ENCODE measurements around the gene GPA33.

GPA33 gene

DNA sequence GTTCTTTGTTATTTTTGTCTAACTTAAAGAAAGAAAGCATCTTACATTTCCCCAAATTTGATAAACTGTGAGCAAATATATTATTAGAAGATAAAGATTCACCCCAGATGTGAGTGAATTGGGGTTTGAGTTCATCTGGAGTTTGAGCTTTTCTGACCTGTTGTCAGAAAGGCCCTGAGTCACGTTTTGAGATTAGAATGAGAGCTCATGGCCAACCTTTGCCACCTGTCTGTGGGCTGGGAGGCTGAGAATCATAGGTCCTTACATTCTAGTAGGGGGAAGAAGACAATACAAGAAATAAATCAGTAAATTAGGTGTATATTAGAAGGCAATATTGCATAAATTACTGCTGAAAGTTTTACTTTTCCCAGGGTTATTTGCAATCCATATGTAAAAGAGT lies 26.0 kb upstream of the GPA33 start:
- DNase-seq: no peak

DNA sequence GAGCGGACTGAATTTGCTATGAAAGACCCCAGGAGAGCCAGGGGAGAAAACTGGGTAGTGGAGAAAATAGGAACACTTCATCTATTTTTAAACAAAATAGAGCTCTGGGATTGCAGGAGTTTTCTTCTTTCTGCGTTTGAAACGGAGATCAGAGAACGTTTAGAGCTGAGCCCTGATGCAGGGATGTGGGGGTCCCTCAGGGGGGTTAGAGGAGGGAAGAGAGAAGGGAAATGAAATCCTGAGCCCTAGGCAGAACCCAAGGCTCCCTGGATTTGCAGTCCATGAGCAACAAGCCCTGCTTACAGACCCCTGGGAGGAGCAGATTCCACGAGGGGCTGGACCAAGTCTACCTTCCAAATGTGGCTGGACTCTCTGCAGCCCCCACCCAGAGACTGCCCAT lies 25.5 kb upstream of the GPA33 start:
- DNase-seq: no peak

DNA sequence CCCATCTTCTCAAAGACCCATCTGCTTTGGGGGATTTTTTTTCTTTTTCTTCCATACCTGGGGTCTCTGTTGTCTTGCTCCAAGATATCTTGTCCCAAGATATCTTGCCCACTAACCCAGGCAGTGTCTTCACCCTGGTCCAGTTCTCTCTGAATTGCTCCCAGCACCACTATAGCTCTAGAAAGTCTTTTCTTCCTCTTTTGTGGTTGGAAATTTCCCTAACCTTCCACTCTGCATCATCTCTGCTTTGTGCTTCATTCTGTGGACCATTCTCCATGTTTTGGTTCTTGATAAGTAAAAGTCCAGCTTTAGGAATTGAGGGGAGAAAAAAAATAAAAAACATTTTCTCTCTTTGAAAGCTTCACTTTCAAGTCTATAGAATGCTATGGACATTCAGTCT lies 24.5 kb upstream of the GPA33 start:
- DNase-seq: no peak

DNA sequence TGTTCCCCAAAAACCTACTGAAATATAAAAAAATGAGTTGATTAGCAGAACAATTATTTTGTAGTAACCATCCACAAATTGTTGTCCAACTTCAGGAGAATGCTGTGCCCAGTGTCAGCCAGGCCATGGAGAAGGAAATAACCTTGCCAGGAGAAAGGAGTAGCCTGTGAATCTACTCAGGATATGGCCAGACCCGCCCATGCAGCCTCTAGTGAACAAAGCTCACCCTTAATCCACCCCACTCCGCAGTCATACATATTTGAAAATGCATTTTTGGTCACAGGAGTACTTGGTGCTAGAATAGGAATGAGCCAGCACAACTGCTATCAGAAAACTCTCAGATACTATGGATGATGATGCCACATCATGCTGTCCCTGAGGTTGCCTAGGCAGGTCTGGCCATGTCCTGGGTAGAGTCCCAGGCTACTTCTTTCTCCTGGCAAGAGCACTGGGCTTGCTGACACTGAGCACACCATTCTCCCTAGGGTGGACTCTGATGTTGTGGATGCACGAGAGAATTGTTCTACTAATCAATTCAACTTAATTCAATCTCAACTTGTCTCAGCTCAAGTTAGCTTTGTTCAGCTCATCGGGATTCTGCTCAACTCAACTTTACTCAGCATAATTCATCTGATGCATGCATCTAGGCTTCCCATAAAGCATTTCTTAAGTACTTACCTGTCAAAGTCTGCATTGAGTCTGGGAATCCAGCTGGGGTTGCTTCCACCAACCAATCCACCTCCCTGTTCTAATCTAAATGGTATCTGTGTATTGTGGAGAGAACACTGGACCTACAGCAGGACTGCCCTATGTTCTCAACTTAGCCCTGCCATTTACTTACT lies 21.9 kb upstream of the GPA33 start:
- DNase-seq: no peak

DNA sequence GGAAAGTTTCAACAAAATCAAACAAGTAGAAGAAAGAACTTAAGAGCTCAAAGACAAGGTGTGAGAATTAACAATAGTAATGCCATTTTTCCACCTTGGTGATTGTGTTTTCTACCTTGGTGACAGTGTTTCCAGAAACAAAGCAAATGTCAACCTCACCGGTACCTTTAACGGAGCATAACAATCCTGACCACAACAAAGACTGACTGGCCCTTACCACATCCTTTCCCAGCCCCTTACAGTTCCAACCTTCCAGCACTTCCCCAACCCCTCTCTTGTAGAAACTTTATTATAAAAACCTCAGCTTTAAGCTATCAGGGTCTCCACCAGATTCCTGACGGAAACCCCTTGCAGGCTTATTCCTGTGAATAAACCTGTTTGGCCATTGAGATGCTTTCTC lies 20.4 kb upstream of the GPA33 start:
- no peak for DNase-seq

DNA sequence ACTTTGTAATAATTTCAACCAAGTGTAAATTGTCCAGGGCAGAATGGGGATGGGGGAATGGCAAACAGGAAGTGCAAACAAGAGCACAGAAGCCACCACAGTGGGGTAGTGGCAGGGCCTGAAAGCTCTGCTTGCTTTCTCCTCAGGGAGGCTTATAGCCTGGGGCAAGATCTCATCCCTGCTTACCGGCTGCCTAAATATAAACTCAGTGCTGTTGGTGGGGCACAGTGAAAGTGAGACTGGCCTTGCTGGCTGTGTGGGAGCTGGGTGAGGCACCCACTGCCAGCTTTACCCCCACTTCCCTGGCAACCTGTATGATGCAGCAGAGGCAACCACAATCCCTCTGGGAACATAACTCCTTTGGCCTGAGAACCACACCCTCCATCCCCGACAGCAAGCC lies 18.9 kb upstream of the GPA33 start:
- DNase-seq: no peak

DNA sequence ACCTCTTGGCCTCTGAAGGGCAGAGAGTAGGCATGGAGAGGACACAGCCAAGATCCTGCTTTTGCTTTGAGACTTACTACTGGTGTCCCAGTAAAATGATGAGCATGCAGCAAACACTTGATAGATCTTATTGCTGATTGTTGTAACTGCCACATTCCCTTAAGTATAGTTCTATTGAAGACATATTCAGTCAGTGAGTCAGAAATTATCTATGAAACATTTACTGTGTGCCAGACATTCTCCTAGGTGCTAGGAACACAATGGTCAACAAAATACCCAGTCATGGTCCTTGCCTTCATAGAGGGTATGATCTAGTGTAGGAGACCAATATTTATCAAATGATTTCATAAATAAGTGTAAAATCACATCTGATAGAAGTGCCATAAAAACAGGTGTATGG lies 17.3 kb upstream of the GPA33 start:
- DNase-seq: no peak

DNA sequence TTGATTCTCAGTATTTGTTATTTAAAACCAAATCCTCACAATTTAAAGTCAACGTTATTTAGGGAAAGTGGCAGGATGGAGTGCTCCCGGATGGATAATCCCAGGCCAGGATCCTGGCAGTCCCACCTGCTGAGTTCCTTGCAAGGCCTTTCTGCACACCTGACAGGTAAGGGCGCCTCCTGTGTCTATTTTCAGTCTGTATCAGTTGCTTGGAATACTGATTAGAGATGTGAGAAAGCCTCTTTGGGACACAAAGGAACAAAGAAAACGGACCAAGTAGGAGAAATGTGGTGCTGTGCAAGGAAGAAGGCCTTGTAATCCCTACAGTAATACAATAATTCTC lies 15.9 kb upstream of the GPA33 start:
- DNase-seq: no peak

DNA sequence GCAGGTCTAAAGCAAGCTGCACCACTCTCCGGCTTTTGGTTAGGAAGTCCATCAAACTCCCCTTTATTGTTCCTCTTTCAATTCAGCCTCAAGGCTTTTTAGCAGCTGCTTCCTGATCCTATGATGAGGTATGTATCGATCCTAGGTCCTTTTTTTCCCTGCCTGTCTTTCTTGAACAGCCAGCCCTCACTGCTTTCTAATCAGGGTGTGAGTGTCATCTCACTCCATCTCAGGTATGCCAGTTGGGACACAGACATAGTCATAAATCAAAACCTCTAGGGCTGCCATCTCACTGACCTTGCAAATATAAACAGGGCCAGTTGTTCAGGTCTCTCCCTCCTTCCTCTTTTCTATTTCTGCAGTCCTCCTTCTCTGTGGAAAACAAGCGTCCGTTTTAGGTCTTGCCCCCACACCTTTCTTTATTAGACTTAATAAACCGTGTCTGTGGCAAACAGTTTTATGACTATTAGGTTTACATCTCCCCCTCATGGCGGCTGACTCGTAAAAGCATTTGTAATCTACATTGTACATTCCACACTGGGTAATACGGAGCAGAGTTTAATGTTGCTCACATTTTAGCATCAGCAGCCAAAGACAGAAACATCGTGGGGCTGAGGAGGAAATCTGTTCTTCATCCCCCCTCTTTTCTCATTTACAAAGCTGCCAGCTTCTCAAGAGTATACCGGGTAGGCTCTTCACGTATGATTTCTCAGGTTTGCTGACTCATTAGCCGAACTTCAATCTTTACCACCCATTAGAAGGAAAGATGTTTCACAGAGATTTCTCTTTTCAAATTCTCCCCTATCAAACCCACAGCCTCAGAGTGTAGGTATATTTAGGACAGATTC lies 15.3 kb upstream of the GPA33 start:
- no peak for DNase-seq

DNA sequence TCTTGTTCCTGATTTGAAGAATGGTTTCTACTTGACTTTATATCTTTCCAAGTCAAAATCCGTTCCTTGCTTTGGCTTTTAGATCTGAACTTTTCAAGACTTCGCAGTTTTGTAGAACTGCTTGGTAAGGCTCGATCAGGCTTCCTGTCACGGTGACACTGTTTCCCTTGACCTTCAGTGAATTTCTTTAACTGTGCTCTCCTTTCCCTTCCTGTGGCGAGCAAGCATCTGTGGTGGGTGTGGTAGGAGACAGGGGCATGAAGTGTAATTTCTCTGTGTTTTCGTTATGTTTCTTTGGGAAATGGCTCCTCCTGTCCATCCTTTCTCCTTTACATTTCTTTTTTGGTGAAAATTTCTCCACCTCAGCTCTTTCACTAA lies 14.1 kb upstream of the GPA33 start:
- DNase-seq: no peak

DNA sequence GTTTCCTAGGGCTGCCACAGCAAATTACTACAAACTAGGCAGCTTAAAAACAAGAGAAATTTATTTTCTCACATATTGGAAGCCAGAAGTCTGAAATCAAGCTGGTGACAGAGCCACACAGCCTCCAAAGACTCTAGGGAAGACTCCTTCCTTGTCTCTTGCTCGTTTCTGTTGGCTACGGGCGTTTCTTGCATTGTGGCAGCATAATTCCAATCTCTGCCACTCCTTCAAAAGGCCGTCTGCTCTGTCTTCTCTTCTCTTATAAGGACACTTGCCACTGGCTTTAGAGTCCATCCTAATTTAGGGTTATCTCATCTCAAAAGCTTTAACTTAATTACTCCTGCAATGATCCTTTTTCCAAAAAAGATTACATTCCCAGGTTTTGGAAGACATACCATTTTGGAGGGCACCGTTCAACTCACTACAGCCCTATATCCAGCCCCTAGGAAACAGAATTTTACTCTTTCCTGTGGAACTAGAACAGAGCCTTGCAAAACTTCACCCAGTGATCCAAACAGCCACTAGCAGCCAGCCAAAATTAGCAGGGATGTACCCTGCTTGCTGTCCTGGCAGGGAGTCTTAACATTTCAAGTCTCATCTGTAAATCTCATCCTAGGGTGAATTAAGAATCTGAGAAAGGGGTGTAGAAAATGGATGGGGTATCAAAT lies 12.9 kb upstream of the GPA33 start:
- no peak for DNase-seq

DNA sequence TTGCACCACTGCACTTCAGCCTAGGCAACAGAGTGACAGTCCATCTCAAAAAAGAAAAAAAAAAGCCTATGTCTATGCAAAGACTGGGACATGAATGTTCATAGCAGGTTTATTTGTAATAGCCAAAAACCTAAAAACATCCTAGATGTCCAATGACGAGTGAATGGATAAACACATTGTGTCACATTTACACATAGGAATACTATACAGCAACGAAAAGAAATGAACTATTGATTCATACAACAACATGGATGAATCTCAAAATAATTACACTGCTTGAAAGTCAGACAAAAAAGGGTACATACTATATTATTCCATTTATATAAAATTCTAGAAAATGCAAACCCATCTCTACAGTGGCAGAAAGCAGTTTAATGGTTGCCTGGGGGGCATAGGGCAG lies 11.6 kb upstream of the GPA33 start:
- DNase-seq: no peak

DNA sequence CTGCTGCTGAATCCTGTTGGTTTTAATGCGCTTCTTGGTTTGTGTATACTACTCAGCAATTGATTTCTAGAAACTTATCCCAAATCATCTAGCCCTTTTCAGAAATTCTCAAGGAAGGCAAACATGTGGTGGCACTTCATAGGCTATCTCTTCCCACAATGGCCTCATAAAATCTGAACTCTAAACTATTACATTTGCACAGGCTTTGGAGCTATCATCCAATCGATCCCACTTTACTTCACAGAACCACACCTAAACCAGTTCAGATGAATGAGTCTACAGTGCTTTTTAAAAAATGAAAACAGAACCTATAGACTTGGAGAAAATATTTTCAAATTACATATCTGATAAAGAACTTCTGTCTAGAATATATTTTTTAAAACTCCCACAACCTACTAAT lies 10.6 kb upstream of the GPA33 start:
- no peak for DNase-seq

DNA sequence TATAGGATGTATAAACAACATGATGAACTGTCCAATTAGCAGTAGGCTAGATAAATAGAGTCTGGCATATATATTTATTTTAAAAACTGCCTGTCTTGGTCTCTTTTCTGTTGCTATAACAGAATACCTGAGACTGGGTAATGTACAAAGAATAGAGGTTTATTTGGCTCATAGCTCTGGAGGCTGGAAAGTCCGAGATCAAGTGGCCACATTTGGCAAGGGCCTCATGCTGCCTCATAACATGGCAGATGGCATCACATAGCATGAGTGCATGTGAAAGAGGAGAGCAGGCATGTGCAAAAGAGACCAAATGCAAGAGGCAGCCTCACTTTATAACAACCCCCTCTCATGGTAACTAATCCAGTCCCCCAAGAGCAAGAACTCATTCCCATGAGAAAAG lies 9.7 kb upstream of the GPA33 start:
- DNase-seq: no peak

DNA sequence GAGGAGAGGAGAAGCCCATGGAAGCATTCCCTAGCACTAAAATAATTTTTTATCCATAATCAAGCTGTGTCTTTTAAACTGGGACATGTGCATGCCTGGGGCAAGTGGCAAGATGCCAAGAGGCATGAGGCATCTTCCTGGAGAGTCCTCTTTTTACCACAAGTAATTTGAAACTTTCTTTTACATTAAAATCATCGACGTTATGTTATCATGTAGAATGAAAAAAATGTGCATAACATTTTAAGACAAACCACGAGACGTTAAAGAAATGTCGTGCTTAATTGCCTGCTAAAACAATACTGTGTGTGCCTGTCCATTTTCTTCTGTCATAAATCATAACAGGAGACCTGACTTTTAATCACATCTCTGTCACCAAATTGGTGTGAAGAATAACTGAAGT lies 5.2 kb upstream of the GPA33 start:
- DNase-seq: no peak

DNA sequence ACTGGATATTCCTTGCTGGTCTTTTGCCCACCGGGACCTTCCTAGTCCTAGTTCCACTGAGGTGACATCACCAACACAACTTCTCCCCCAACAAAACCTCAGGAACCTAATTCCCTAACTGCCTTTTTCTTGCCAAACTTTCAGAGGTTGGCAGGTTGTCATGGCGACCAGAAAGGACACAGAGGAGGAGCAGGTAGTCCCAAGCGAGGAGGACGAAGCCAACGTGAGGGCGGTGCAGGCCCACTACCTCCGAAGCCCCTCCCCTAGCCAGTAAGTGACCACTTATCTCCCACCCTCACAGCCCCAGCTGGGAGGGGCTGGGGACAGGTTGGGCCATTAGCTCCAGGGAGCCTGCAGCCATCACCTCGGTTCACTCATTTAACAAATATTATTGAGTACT lies 4.5 kb upstream of the GPA33 start:
- DNase-seq: no peak

DNA sequence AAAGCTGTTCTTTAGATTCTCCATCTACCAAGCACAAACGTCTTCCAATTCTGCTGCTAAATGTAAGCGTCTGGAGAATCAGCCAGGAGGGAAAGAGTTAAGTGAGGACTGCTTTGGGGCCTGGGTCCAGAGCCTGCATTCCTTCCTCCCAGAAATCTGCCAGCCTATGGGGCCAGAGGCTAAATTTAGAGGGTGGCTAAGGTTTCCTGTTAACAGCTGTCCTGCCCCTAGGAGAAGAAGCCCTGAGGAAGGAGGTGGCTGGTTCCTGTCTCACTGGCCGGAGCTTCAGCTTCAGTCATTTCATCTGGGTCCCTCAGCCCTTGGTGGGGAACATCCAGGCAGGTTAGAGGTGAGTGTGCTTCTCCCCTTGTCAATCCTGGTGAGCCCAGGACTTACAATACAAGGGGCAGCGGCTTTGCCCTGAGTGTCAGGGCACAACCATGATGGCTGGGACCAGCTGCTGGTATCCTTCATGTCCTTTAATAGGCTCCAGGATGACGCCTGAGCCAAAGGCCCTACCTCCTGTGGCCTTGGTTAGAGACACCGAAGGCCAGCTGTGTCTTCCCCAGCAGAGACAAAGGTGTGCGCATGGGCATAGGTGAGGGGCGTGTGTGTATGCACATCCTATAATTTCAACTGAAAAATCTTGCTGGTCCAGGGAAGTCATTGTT lies 3.8 kb upstream of the GPA33 start, which contains the start of gene STYXL2:
STYXL2 (plus strand) TSS at position 230 of the 671 bp plus-strand sequence. CDS start 775 bp downstream, outside the sequence.
- DNase-seq: no peak

DNA sequence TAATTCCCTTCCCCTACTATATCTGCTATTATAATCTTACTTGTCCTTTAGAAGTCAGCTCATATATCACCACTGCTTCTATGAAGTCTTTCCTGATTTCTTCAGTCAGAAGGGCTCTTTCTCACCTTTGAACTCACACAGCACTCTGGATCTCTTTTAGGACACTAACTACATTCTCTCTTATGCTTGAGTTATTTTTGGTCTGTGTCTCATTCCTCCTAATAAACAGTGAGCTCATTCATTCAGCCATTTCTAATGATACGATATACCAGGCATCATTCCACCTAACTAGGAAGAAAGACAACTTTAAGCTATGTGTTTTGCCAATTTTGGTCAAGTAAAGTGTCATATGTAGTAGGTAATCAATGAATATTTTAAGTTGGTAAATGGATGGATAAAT lies 2.5 kb upstream of the GPA33 start:
- DNase-seq: no peak

DNA sequence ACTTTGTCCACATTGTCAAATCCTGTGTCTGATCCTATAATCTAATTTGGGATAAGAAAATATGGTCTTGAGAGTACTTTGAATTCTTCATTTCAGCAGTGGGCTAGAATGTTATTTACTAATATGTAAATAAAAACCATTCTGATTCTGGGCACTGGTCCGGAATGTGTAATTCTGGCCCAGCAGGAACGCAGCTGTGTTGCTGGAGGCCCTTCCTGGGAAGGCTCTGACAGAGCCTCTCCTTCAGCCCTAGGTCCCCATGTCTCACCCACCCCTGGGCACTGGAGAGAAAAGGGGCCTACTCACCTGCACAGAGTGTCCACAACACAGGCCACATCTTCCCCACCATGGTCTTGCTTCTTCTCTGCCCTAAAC lies 251 bp downstream of the GPA33 start:
- no peak for DNase-seq

DNA sequence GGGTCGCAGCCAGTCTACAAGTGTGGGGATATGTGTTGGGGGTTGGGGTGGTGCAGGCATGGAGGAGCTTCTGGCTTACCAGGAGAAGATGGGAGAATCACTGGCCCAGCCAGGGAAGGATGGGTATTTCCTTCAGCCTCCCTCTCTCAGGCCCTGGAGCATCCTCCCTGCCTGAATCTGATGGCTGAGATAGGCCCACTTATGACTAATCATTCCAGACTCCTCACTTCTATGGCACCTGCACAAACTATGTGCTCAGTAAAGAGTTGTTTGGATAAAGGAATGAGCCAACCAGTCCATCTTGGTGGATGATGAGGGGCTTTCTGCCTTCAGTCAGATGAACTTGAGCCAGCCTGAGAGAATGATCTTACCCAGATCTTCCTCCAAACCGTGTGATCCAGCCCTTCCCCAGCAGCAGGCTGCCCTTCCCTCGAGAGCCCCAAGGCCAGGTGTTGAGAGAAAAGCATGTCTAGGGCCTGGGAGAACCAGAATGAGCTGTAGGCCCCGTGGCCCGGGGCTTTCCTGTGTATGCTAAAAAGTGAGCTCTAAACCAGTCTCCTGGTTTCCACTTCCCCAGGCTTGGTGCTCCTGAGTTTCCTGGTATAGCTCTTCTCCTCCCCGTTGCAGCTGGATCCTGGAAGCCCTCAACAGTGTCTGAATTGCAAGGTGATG lies 1.3 kb downstream of the GPA33 start:
- no peak for DNase-seq

DNA sequence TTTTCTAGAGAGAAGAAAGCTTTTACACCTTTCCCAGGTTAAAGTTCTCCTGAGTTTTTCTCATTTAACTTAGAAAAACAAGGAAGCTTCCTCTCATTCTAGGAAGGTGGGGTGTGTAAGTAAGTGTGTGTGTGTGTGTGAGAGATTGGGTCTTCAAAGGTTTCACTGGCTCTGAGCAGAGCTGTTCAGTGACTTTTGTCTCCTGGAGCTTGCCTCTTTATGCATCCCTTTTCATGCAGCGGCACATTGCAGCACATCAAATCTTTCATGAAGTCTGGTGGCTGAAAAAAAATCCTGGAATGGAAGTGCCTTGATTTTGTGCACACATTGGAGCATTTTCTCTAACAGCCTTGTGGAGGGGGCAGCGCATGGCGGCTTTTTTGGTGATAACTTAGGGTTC lies 3.4 kb downstream of the GPA33 start:
- no peak for DNase-seq

DNA sequence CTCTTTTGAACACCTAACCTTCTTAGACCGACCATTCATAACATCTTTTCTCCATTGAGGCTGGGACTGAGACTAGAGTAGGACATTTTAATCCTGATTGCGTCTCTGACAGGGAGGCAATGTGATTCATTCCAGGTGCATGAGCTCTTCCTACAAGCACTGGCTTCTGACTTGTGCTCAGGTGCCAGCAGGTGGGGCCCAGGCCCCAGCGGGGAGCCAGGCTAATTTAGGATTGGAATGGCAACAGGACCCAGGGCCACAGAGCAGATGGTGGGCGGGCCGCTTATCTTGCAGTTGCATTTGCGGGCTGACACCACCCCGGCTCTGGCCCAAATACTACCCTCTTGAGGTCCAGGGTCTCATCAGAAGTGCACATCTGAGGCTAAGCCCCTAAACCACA lies 4.1 kb downstream of the GPA33 start:
- no peak for DNase-seq

DNA sequence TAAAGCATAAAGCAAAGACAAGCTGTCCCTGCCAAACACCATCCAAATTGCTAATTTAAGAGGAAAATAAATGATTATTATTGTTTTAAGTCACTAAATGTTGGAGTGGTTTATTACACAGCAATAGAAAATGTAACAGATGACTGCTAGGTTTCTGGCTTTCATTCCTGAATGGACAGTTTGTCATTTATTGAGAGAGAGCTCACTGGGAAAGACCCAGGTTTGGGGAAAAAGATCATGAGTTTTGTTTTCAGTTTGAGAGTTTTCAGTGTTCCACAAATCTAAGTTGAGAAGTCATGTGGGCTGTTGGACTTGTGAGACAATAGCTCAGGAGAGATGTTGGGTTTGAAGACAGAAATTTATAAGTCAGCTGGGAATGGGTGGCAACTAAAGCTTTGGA lies 5.4 kb downstream of the GPA33 start:
- DNase-seq: no peak

Data from stimulated activated naive CD4-positive, alpha-beta T cell treated with Interleukin-2 at 50 U/mL for 16 hours (primary cell).